Rectal smooth muscle tissue (tissue), 1 donor: ENCODE results near the gene ROBO1.

Source experiments
- H3K27ac ChIP-seq: one replicate; pipeline ENCODE4 v1.7.0; 2013; ENCODE audit warnings: low read depth, low read length, inconsistent platforms
- H3K27me3 ChIP-seq: one replicate; pipeline ENCODE4 v1.7.0; 2013; ENCODE audit warnings: low read length; ENCODE audit not compliant: control insufficient read depth, insufficient read depth
- H3K36me3 ChIP-seq: one replicate; pipeline ENCODE4 v1.7.0; 2013; ENCODE audit warnings: low read length; ENCODE audit not compliant: control insufficient read depth, insufficient read depth
- H3K4me1 ChIP-seq: one replicate; pipeline ENCODE4 v1.7.0; 2013; ENCODE audit warnings: low read length; ENCODE audit not compliant: control insufficient read depth, insufficient read depth
- H3K4me3 ChIP-seq: one replicate; pipeline ENCODE4 v1.7.0; 2013; ENCODE audit warnings: low read length
- H3K9ac ChIP-seq: one replicate; pipeline ENCODE4 v1.7.0; 2013; ENCODE audit warnings: low read length

The ROBO1 gene

DNA sequence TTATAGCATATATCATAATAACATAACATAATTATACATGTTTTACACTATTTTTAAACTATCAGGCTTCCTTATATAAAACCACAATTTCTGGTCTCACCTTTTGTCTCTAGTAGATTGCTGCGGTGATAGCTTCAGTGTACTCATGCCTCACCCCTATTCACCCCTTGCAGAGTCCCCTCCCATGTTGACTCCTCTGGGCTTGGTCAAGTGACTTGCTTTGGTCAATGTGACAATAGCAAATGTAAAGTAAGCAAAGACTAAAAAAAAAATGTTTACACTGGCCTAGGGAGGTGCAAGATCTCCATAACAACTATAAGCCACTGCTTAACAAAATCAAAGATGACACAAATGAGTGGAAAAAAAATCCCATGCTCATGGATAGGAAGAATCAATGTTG, 537.5 kb downstream of the ROBO1 start:
- Histone ChIP-seq H3K36me3 (no peaks in the 10 kb centered on the region), H3K4me1 (no peaks in the 10 kb centered on the region), H3K4me3 (no peak overlapping the region), H3K27me3 (no peaks in the 10 kb centered on the region), H3K9ac (no peak overlapping the region), H3K27ac (no peak overlapping the region)

DNA sequence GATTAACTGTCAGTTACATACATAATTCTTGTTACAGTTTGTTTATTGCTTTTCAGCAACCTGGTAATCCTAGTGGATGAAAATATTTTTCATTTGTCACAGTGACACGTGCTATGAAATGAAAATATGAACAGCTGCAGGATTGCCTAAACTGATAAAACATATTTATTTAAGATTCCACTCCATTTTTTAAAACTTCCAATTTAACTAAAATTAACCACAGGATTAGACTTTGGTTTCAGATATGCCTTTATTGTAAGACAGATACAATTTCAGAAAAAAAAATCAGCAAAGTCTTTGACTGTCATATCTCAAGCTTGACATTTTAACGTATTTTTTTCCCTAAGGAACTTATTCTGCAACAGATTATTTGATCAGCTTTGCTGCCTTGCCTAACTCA, 550.7 kb downstream of the ROBO1 start:
- H3K4me3 ChIP-seq: no peak overlapping the region
- no peaks in the 10 kb centered on the region for H3K27me3 ChIP-seq
- no peak overlapping the region for H3K27ac ChIP-seq
- H3K4me1 ChIP-seq: no peaks in the 10 kb centered on the region
- no peak overlapping the region for H3K9ac ChIP-seq
- H3K36me3 ChIP-seq: no peaks in the 10 kb centered on the region

DNA sequence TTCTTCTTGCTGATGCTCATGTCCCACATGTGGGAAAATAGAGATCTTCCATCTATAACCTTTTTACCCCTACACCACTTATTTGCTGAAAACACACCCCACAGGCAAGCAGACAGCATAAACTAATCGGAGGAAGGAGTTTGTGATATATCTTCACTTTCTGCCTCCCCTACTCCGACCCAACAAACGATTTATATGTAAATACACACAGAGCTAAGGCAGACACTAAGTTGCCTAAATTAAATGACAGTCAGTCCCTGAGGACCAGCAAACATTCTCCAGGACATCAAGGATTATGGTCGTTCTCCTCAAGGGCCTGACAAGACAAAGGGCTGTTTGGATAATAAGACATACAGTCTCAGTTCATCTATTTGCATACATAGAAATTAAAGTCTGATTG, 552.5 kb downstream of the ROBO1 start:
- H3K4me1 ChIP-seq: no peaks in the 10 kb centered on the region
- no peak overlapping the region for H3K27ac ChIP-seq
- H3K4me3 ChIP-seq: no peak overlapping the region
- no peak overlapping the region for H3K9ac ChIP-seq
- no peaks in the 10 kb centered on the region for H3K36me3 ChIP-seq
- H3K27me3 ChIP-seq: no peaks in the 10 kb centered on the region

DNA sequence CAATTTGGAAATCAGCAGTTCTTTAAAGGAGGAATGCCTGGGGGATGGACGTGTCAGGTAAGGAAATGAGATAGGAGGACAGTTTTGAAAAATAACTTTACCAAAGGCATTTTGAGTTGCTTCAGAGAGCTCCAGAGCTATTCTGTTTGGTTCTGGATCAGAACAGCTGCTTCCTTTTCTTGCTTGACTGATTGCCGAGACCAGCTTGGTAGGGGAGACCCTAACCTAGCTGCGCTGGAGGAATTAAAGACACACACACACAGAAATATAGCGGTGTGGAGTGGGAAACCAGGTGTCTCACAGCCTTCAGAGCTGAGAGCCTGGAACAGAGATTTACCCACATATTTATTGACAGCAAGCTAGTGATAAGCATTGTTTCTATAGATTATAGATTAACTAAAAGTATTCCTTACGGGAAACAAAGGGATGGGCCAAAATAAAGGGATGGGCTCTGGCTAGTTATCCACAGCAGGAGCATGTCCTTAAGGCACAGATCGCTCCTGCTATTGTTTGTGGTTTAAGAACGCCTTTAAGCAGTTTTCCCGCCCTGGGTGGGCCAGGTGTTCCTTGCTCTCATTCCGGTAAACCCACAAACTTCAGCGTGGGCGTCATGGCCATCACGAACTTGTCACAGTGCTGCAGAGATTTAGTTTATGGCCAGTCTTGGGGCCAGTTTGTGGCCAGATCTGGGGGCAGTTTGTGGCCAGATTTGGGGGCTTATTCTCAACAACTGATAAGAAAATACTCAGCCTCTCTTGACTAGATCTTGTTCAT, 556.0 kb downstream of the ROBO1 start:
- no peak overlapping the region for H3K4me3 ChIP-seq
- H3K27me3 ChIP-seq: no peaks in the 10 kb centered on the region
- H3K9ac ChIP-seq: no peak overlapping the region
- no peaks in the 10 kb centered on the region for H3K4me1 ChIP-seq
- no peak overlapping the region for H3K27ac ChIP-seq
- H3K36me3 ChIP-seq: no peaks in the 10 kb centered on the region

DNA sequence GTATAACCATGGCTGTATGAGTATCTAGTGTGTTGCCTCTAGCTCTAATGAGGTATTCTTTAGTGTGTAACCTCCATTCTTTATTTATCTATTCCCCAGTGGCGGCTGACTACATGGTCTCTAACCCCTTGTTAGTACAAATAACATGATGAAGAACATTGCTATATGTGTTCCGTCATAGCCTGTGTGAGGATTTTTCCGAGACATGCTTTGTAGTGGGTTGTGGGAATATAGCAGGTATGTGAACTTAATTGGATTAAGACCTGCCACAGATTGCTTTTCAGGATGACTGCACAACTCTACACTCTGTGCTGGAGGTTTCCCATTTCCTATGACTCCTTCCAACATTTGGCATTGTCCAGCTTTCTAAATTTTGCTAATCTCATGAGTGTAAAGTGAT, 563.4 kb downstream of the ROBO1 start:
- Histone ChIP-seq H3K27me3 (no peaks in the 10 kb centered on the region), H3K4me3 (no peak overlapping the region), H3K9ac (no peak overlapping the region), H3K36me3 (no peaks in the 10 kb centered on the region), H3K4me1 (peaks cover 3% of the 10 kb centered on the region), H3K27ac (no peak overlapping the region)

DNA sequence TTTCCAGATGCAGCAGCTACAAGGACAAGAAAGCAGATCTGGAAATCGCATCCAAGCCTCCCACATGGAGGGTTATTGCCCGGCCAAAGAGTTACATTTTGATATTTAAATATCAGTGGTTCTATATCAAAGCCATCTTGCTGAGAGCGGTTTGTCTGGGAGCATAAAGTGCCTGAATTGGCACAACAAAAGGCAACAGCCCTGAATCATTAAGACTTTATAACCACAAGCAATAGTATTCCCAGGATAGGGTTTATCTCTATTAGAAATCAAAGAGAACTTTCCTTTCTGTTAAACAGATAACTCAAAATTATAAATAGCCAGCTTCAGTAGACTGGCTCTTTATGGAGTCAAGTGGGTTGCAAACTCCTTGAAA, 564.7 kb downstream of the ROBO1 start:
- H3K4me3 ChIP-seq: no peak overlapping the region
- H3K27ac ChIP-seq: no peak overlapping the region
- H3K27me3 ChIP-seq: no peaks in the 10 kb centered on the region
- no peak overlapping the region for H3K9ac ChIP-seq
- H3K36me3 ChIP-seq: no peaks in the 10 kb centered on the region
- H3K4me1 ChIP-seq: peaks cover 3% of the 10 kb centered on the region

DNA sequence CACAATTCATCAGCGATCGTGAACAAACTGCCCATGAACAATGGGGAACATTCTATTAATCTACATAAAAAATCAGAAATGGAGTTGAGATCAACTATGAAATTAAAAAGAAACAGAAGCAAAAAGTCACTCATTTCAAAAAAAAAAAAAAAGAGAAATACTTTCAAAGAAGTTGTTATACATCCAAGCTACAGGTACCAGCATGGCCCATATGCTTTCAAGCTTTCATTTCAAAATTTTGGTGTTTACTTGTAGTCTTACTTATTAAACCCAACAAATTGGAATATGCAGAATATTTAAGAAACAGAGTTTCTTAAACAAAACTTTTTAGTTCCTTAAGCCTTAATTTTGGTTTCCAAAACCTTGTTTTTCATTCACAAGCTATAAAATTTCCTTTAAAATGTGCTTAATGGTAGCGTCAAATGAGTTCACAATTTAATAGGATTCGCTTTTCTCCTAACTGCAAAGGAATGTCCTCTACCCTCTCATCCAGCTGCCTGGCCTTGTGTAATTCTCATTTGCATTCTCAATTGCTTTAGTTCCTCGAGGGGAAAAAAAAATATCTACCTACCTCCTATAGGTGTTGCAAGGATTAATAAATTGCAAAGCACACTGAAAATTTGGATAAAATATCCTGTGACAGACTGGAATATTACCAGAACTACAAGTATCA, 565.2 kb downstream of the ROBO1 start:
- Histone ChIP-seq H3K36me3 (no peaks in the 10 kb centered on the region), H3K27me3 (no peaks in the 10 kb centered on the region), H3K27ac (no peak overlapping the region), H3K9ac (no peak overlapping the region), H3K4me1 (peaks cover 3% of the 10 kb centered on the region), H3K4me3 (no peak overlapping the region)

DNA sequence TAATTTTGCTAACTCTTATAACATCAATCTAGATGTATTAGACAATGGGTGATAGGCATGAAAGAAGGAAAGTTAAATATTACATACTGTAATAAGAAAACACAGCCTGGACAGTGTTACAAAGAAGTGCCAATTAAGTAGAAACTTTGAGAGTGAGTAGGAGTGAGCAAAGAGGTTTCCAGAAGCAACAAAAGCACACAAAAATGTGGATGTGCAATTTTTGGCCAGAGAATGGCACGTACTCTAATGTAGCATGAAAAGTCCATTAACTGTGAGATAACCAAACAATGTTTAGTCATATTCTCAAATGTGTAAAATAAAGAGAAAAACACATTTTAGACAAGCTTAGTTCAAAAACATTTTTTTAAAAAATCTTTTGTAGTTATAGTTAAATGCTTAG, 567.3 kb downstream of the ROBO1 start:
- no peaks in the 10 kb centered on the region for H3K36me3 ChIP-seq
- no peaks in the 10 kb centered on the region for H3K27me3 ChIP-seq
- H3K4me1 ChIP-seq: peaks cover 3% of the 10 kb centered on the region
- H3K9ac ChIP-seq: no peak overlapping the region
- no peak overlapping the region for H3K27ac ChIP-seq
- H3K4me3 ChIP-seq: no peak overlapping the region

DNA sequence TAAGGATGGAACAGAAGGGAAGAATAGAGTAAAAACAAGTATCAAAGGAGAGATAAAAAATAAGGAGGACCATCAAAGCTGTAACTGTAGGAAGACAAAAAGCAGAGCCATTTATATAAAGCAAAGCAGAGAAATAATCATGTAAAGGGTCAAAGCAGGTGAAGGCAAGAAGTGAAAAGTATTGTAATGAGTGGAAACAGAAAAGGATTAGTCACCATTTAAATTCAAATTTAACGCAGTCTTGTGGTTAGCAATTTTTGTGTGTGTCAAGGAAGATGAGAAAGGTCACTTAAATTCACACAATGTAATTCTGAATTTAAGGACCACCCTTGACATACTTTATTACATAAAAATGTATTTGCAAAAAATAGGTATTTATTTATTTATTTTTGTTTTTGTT, 567.8 kb downstream of the ROBO1 start:
- Histone ChIP-seq H3K4me1 (peaks cover 3% of the 10 kb centered on the region), H3K9ac (no peak overlapping the region), H3K27ac (no peak overlapping the region), H3K36me3 (no peaks in the 10 kb centered on the region), H3K27me3 (no peaks in the 10 kb centered on the region), H3K4me3 (no peak overlapping the region)

DNA sequence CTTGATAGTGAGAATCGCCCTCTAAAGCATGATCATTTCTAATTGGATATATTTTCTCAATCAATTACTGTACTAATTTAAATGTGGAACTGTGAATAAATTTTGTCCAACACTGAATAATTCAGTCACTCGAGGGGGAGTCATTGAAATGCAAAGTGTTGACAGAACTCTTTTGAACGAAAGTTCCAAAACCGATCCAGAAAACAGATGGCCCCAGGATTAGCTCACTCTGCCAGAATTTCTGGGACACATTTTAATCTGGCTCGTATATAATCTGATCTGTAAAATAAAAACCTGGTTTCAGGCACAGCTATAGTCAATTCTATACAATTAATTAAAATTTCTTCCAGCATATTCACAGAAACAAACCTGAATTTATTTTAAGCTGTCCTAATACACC, 580.4 kb downstream of the ROBO1 start:
- Histone ChIP-seq H3K4me3 (no peak overlapping the region), H3K27ac (no peak overlapping the region), H3K9ac (no peak overlapping the region), H3K36me3 (no peaks in the 10 kb centered on the region), H3K4me1 (no peaks in the 10 kb centered on the region), H3K27me3 (no peaks in the 10 kb centered on the region)

DNA sequence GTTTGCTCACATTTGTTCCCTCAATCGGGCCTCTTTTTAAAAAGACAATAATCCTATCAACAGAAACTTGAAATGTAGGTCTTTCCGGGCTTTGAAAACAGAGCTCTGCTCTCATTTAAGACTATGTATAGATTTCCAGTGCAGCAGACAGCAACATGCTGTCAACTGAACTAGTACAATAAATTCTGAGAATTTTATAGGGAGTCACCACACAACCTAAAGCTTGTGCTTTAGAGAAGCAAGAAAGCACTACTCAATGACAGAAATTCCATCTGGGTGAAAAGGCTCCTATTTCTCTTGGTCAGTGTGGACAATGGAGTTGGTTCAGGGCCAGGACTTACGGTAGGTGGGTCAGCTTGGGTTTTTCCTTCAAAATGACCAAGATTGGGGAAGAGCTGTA, 583.5 kb downstream of the ROBO1 start:
- H3K27me3 ChIP-seq: no peaks in the 10 kb centered on the region
- no peak overlapping the region for H3K27ac ChIP-seq
- no peaks in the 10 kb centered on the region for H3K4me1 ChIP-seq
- no peaks in the 10 kb centered on the region for H3K36me3 ChIP-seq
- no peak overlapping the region for H3K9ac ChIP-seq
- H3K4me3 ChIP-seq: no peak overlapping the region

DNA sequence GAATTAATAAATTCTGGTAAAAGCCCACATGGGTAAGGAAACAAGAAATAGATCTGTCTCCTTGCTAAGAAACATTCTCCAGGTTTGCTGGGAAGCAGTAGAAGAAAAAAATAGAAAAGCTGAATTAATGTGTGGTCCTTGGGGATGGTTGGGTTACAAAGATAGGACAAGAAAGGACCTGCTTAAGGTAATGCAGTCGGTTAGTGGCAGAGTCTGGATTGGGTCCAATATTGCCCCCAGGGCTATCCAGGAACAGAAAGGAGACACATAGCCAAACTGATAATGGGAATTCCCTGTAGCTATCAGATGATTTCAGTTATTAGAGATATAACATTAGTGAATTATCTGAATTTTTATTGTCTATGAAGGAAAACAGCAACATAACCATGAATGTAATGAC, 584.3 kb downstream of the ROBO1 start:
- no peak overlapping the region for H3K9ac ChIP-seq
- no peaks in the 10 kb centered on the region for H3K4me1 ChIP-seq
- H3K36me3 ChIP-seq: no peaks in the 10 kb centered on the region
- no peak overlapping the region for H3K27ac ChIP-seq
- no peak overlapping the region for H3K4me3 ChIP-seq
- no peaks in the 10 kb centered on the region for H3K27me3 ChIP-seq
